Stimulated activated naive CD8-positive, alpha-beta T cell treated with anti-CD3 and anti-CD28 coated beads, Interleukin-15, amount 100 ng/mL, for 72 hours (primary cell): ENCODE data around the gene PTGDR2.
"Not testable (repeated sequence)": the region's sequence is repeated elsewhere in the genome, so short reads cannot be mapped to it uniquely, and the experiment has no call there.

ENCODE experiments used
- ATAC-seq: fragments of 150-1000 bp; cut with Tn5 transposase; 2 replicates; pipeline ENCODE4 v1.10.0; 2021; ENCODE audit warnings: mild to moderate bottlenecking, moderate library complexity
- DNase-seq, 2 donors: peaks; one replicate each; pipeline ENCODE4 v3.0.0; 2021 to 2022
- H3K27ac Mint-ChIP-seq, 2 donors: one replicate each; pipeline ENCODE4 v1.8.0; 2022; ENCODE audit warnings: mild to moderate bottlenecking in 2 of 2, mixed read lengths in 2 of 2, moderate library complexity in 2 of 2
- H3K27me3 Mint-ChIP-seq: one replicate; pipeline ENCODE4 v1.8.0; 2022; ENCODE audit warnings: mixed read lengths
- H3K4me1 Mint-ChIP-seq: one replicate; pipeline ENCODE4 v1.8.0; 2022; ENCODE audit warnings: mild to moderate bottlenecking, mixed read lengths
- H3K4me3 Mint-ChIP-seq, 2 donors: one replicate each; pipeline ENCODE4 v1.8.0; 2022; ENCODE audit warnings: mild to moderate bottlenecking in 2 of 2, mixed read lengths in 2 of 2, moderate library complexity in 1 of 2
- H3K9me3 Mint-ChIP-seq, 2 donors: one replicate each; pipeline ENCODE4 v1.8.0; 2022; ENCODE audit warnings: mixed read lengths in 2 of 2

PTGDR2 gene

GRCh38 chr11:60841797-60842667, 13.7 kb downstream of the PTGDR2 start, which contains the start of gene CCDC86:
CCDC86 (plus strand) TSS chr11:60842113; CDS start chr11:60842125, 12 bp downstream.
- peak within 1 kb of the TSS; percentile 95 to 96 for H3K27ac Mint-ChIP-seq
- H3K27me3 Mint-ChIP-seq: no peaks in the 10 kb centered on the region
- H3K4me1 Mint-ChIP-seq: peaks cover 52% of the 10 kb centered on the region
- DNase-seq (peak; percentile 98 to 99), ATAC-seq (peak; percentile 95)
- peak within 1 kb of the TSS; percentile 94 for H3K4me3 Mint-ChIP-seq
- peaks cover 0 to 6% of the 10 kb centered on the region in 2 donors for H3K9me3 Mint-ChIP-seq

GRCh38 chr11:60840470-60841430, 15.0 kb downstream of the PTGDR2 start:
- DNase-seq: no peak
- ATAC-seq: no peak
- Mint-ChIP-seq H3K4me1 (peaks cover 46% of the 10 kb centered on the region), H3K27ac (peak overlapping the region; percentile 72 to 95), H3K27me3 (no peaks in the 10 kb centered on the region), H3K9me3 (peaks cover 0 to 6% of the 10 kb centered on the region in 2 donors), H3K4me3 (peak overlapping the region; percentile 94)

- H3K27ac Mint-ChIP-seq: no peak overlapping the region
- H3K9me3 Mint-ChIP-seq: peaks cover 0 to 6% of the 10 kb centered on the region in 2 donors
Measured at GRCh38 chr11:60838132-60838531, 17.6 kb downstream of the PTGDR2 start.

GRCh38 chr11:60836866-60837515, 18.8 kb downstream of the PTGDR2 start:
- H3K4me1 Mint-ChIP-seq: peaks cover 29% of the 10 kb centered on the region
- DNase-seq (no peak), ATAC-seq (no peak)
- H3K4me3 Mint-ChIP-seq: no peak overlapping the region
- no peak overlapping the region for H3K27ac Mint-ChIP-seq
- H3K9me3 Mint-ChIP-seq: peaks cover 0 to 6% of the 10 kb centered on the region in 2 donors
- peaks cover 7% of the 10 kb centered on the region for H3K27me3 Mint-ChIP-seq

More at GRCh38 chr11:60838132-60838531, 17.6 kb downstream of the PTGDR2 start:
- Mint-ChIP-seq H3K27me3 (no peaks in the 10 kb centered on the region), H3K4me1 (peaks cover 30% of the 10 kb centered on the region), H3K4me3 (no peak overlapping the region)
- ATAC-seq (no peak), DNase-seq (no peak)

GRCh38 chr11:60835534-60835846, 20.3 kb downstream of the PTGDR2 start:
- peaks cover 14% of the 10 kb centered on the region for H3K4me1 Mint-ChIP-seq
- DNase-seq: no peak
- no peak for ATAC-seq
- H3K9me3 Mint-ChIP-seq: no peaks in the 10 kb centered on the region
- peaks cover 7% of the 10 kb centered on the region for H3K27me3 Mint-ChIP-seq
- no peak overlapping the region for H3K27ac Mint-ChIP-seq
- no peak overlapping the region for H3K4me3 Mint-ChIP-seq

GRCh38 chr11:60834742-60835533, 20.8 kb downstream of the PTGDR2 start:
- Mint-ChIP-seq H3K4me3 (no peak overlapping the region), H3K27ac (peak overlapping the region in 1 of 2 donors; percentile 8), H3K4me1 (peaks cover 11% of the 10 kb centered on the region)

GRCh38 chr11:60831501-60832079, 24.2 kb downstream of the PTGDR2 start:
- DNase-seq: no peak
- no peak for ATAC-seq
- Mint-ChIP-seq H3K27me3 (peaks cover 7% of the 10 kb centered on the region), H3K27ac (no peak overlapping the region), H3K4me3 (no peak overlapping the region), H3K9me3 (no peaks in the 10 kb centered on the region), H3K4me1 (peaks cover 11% of the 10 kb centered on the region)

More at GRCh38 chr11:60834742-60835533, 20.8 kb downstream of the PTGDR2 start:
- no peak for DNase-seq
- Mint-ChIP-seq H3K27me3 (peaks cover 7% of the 10 kb centered on the region), H3K9me3 (no peaks in the 10 kb centered on the region)
- ATAC-seq: no peak

- H3K27ac Mint-ChIP-seq: no peak overlapping the region
- H3K27me3 Mint-ChIP-seq: peaks cover 7% of the 10 kb centered on the region
- no peaks in the 10 kb centered on the region for H3K9me3 Mint-ChIP-seq
- H3K4me1 Mint-ChIP-seq: peaks cover 11% of the 10 kb centered on the region
- no peak overlapping the region for H3K4me3 Mint-ChIP-seq
- peak; percentile 73 to 80 for DNase-seq
- peak; percentile 92 for ATAC-seq
Measured at GRCh38 chr11:60831143-60831500, 24.6 kb downstream of the PTGDR2 start.

- DNase-seq (no peak), ATAC-seq (peak; percentile 5)
- no peak overlapping the region for H3K4me3 Mint-ChIP-seq
- H3K9me3 Mint-ChIP-seq: no peaks in the 10 kb centered on the region
- peaks cover 7% of the 10 kb centered on the region for H3K27me3 Mint-ChIP-seq
- peaks cover 9% of the 10 kb centered on the region for H3K4me1 Mint-ChIP-seq
- no peak overlapping the region for H3K27ac Mint-ChIP-seq
Measured at GRCh38 chr11:60830478-60831142, 25.1 kb downstream of the PTGDR2 start.

GRCh38 chr11:60825790-60826189, 30.0 kb downstream of the PTGDR2 start:
- no peaks in the 10 kb centered on the region for H3K27me3 Mint-ChIP-seq

GRCh38 chr11:60825118-60825517, 30.6 kb downstream of the PTGDR2 start:
- ATAC-seq (no peak), DNase-seq (no peak)
- H3K9me3 Mint-ChIP-seq: no peaks in the 10 kb centered on the region
- no peaks in the 10 kb centered on the region for H3K27me3 Mint-ChIP-seq
- peaks cover 6% of the 10 kb centered on the region for H3K4me1 Mint-ChIP-seq
- no peak overlapping the region for H3K27ac Mint-ChIP-seq
- no peak overlapping the region for H3K4me3 Mint-ChIP-seq

More at GRCh38 chr11:60825790-60826189, 30.0 kb downstream of the PTGDR2 start:
- Mint-ChIP-seq H3K4me1 (peaks cover 6% of the 10 kb centered on the region), H3K27ac (no peak overlapping the region), H3K4me3 (no peak overlapping the region), H3K9me3 (no peaks in the 10 kb centered on the region)
- ATAC-seq (no peak), DNase-seq (no peak)

GRCh38 chr11:60823745-60824306, 31.9 kb downstream of the PTGDR2 start:
- not testable (repeated sequence) for ATAC-seq, H3K4me3 Mint-ChIP-seq, H3K4me1 Mint-ChIP-seq, H3K9me3 Mint-ChIP-seq, H3K27ac Mint-ChIP-seq, H3K27me3 Mint-ChIP-seq, DNase-seq

GRCh38 chr11:60821827-60822599, 33.7 kb downstream of the PTGDR2 start:
- DNase-seq: no peak
- Mint-ChIP-seq H3K4me3 (no peak overlapping the region), H3K27me3 (no peaks in the 10 kb centered on the region), H3K4me1 (peaks cover 6% of the 10 kb centered on the region), H3K9me3 (no peaks in the 10 kb centered on the region), H3K27ac (no peak overlapping the region)
- peak; percentile 26 for ATAC-seq
